Suppressor macrophage (primary cell): ENCODE data around the gene BTRC.

ENCODE experiments used
- DNase-seq, 4 experiments: peaks; one replicate each; pipeline ENCODE4 v3.0.0-alpha.2; 2020 to 2022

The BTRC gene

GRCh38 chr10:101545898-101546297 lies 191.9 kb downstream of the BTRC start:
- peak in 1 of 4 experiments; percentile 16 for DNase-seq

DNA sequence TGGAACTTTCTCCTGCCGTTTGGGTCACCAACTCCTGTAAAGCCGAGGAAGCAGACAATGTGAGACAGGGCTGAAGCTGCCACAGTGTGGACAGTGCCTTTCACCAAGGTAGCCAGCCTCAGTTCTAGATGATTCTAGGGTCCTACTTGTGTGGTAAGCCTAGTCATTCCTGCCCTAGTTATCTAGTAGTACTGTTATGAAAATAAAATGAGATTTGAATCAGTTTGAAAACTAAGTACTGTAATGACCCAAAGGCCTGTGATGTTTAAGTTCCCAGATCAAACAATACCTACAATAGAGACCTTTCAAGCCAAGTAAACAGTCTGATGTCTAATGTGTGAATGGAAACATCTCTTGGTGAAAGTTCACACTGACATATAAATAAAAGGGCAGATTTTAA lies 197.0 kb downstream of the BTRC start:
- no peak for DNase-seq

DNA sequence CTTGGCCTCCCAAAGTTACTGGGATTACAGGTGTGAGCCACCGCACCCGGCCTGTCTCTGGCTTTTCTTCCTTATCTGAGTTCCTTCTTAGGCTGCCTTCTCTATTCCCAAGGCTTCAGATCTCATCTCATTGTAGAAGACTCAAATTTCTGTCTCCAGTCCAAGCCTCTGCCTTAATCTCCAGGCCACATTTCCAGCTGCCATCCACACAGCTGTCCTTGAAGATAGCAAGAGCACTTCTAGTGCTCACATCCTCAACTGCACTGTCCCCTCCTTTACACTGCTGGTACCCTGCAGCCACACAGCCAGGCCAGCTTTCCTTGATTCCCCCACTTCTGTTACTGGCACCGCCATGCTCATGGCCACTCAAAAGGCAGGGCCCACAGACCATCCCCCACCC lies 198.5 kb downstream of the BTRC start:
- no peak for DNase-seq

GRCh38 chr10:101557541-101557940 lies 203.6 kb downstream of the BTRC start:
- no peak for DNase-seq

- DNase-seq: no peak
Measured at GRCh38 chr10:101558204-101558603, 204.2 kb downstream of the BTRC start.

DNA sequence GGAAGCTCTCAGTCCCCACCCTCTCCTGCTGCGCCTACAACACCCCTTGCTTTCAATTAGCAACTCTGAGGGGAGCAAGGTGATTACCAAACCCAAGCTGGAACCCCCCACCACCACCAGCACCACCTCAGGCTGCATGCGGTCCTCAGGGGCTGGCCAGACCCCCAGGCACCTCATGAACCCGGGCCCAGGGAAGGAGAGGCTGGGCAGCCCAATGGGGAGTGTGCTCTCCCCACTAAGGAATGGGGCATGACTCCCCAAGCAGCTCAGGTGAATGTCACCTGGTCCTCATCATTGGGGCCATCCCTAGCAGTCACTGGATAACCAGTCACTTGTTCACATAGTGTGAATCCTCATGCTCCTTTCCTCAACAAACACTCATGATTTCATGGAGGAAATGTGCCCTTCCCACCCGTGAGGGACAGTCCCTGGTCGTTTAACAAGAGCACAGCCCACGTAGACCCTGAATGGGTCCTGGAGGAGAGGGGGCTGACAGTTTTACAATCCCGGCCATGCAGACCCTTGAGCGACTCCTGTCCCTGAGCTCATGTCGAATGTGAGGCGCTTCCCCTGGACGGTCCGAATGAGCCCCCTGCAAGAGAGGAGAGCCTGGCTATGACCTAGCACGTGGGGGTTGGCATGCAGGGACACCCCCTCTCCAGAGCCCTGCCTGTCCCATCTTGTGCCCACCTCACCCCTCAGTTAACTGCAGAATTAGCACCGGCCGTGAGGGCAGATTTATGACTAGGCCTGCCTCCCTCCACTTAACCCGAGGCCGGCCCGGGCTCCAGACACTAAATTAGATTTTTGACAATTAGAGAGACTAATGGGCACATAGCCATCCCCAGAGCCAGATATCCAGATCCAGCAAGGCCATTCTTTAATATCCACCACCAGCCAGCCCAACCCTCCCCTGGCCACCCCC lies 205.0 kb downstream of the BTRC start:
- no peak for DNase-seq

DNA sequence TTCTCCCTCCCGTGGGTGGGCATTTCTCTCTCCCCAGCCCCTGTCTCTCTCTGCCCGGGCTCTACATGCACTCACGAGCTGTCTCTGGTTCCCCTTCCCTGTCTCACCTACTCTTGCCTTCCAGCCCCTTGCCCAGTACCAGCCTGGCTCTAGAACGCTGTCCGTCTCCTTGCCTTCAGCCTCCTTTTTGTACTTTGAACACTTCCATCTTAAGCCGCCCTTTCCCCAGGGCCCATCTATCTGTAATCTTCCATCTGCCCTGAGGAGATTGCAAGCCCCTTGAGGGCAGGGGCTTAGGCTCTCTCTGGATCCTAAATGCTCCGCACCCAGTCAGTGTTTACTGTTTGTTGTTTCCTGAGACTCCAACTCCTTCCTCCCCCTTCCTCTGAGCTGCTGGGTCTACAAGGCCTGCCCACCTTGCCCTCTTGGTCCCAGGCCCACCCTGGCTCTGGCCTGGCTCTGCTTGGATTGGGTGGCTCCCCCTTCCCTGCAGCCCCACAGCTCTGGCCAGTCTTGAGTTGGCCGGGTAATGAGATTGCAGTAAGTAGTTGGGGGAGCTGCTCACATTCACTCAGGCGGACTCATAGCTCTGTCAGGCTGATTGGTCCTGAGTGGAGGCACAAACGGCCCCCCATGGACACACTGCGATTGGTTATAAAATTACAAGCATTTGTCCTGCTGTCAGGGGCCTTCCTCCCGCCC lies 205.8 kb downstream of the BTRC start:
- DNase-seq: no peak

- no peak for DNase-seq
Measured at GRCh38 chr10:101560298-101561067, 206.5 kb downstream of the BTRC start.

GRCh38 chr10:101561068-101561915 lies 207.3 kb downstream of the BTRC start:
- DNase-seq: no peak

DNA sequence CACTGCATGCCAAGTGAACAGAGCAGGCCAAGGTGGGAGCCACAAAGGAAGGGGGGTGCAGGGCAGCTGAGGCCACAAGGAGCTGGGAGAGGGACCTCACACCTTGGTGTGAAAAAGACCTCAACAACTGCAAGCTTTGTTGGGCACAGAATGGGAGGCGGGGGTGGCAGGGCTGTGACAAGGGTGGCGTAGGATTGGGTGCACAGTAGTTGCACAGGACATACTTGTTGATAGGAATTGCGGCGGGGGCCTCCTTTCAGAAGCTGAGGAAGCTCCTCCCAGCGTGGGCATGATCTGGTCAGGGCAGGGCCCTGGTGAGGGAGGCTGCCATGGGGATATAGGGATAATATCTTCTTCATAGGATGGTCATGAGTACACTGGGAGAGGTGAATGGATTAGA lies 208.3 kb downstream of the BTRC start:
- DNase-seq: no peak

DNA sequence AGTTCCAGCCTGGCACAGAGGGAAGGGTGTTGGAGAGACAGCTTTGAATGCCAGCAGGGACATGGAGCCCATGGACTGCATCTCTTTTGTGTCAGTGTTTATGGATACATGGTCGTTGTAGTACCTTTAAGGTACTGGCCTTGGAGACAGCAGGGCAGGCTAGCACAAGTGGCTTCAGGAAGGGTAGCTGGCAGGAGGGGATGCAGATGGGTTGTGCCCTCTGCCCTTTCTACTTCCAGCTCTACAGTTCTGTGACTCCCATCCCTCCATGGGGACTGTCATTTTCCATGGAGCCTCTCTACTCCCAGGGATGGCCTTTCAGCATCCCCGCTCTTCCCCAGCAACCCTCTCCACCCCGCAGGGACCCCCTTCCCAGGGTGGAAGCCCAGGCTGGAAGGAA lies 209.0 kb downstream of the BTRC start:
- DNase-seq: no peak

GRCh38 chr10:101563497-101564040 lies 209.6 kb downstream of the BTRC start:
- no peak for DNase-seq

- DNase-seq: no peak
Measured at GRCh38 chr10:101564490-101564991, 210.6 kb downstream of the BTRC start.

DNA sequence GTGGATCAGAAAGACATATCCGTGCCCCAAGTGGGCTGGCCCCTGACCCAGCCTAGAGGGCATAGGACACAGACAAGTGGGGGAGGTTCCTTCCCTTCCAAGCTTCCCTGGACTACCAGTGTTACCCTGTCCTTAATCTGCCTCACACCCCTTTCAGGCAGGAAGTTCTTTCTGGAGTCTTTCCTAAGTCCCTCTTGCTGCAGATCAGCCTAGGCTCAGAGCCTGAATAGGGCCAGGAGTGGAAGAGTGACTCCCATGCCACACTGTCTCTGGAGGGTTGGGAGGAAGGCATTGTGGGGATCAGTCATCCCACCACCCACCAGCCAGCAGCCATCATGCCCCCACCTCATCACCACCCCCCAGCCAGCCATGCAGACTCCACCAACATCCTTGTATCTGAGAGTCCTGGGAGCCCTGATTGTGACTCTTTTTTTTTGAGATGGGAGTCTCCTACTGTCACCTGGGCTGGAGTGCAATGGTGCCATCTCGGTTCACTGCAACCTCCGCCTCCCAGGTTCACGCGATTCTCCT lies 211.5 kb downstream of the BTRC start:
- DNase-seq: no peak

DNA sequence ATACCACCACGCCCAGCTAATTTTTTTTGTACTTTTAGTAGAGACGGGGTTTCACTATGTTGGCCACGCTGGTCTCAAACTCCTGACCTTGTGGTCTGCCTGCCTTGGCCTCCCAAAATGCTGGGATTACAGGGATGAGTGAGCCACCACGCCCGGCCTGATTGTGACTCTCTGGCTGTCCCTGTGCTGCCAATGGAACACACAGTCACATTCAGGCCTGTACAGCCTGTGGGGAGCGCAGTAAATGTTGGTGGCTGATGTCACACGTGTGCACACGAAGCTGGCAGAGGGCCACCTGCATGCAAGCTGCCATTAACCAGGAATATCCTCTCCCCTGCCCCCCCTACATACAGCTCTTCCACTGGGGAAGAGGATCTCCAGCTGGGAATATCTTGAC lies 212.0 kb downstream of the BTRC start:
- no peak for DNase-seq

DNA sequence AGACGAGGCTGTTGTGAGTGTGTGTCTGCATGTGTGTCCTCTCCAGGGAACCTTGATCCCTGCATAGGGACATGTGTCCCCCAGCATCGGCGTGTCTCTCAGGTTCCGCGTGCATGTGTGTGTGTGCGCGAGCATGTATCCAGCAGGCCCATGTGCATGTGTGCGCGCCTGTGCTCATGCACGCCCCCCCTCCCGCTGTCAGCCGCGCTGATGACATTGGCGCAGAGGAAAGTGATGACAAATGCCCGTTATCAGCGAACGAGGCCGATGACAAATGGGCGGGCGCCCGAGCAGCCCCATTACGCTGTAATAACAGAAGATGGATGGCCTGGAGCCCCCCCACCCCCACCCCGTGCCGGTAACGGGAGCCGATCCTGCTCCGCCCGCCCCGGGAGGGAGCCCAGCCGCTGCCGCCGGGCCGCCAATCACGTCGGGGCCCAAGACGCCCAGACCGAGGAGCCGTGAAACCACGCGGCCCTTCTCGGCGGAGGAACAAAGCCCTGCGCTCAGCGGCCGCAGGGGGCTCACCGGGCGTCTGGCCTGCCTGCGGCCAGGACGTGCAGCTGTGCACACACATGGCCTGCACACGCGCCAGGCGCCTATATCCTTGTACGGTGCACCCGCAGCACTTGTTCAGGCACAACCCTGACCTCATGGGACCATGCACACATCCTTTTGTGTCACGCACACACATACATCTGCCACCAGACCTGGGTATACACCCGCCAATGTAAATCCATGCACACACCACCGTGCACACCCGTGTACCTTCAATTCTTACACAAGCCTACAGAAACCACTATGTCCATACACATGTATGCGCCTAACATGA lies 212.6 kb downstream of the BTRC start:
- peak in 3 of 4 experiments; percentile 18 to 41 (median 25) for DNase-seq

GRCh38 chr10:101567165-101568006 lies 213.4 kb downstream of the BTRC start:
- no peak for DNase-seq

GRCh38 chr10:101568054-101568745 lies 214.2 kb downstream of the BTRC start:
- DNase-seq: no peak

DNA sequence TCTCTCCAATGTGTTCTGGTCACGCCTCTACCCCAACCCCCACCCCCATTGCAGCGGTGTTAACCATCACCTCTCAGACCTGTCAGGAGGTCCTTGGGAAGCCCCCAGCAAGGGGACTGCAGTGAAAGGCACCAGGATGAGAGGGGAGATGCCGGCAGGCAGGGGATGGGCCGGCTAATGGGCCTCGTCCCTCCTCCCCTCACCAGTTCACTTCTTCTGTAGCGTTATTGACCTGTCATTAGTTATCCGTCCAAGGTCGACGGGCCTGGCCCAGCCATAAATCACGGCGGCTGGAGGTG lies 215.3 kb downstream of the BTRC start:
- no peak for DNase-seq
